ENCODE measurements around the gene ANXA8L1.
"Not testable (repeated sequence)": the region's sequence is repeated elsewhere in the genome, so short reads cannot be mapped to it uniquely, and the experiment has no call there.

DNA sequence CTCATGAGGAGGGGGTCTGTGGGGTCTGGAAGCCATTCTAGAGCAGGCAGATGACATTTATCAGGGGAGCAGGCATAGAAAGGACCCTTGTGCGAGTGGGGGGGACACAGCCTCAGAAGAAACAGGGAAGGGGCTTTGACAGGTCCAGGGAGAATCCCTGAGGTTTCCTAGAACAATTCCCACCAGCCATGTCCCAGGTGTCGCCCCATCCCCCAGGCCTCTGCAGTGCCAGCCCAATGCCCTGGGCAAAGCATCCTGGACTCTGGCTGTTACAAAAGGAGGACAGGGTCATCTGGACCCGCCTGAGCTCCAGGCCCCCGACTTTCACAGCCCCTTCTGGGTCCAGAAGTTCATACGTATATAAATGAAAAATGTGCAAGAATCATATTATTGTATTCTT, 8.4 kb upstream of the ANXA8L1 start:
- not testable (repeated sequence) for TF ChIP-seq NBN (IDR thresholded peaks at IDR 0.05; ENCODE audit: low read depth); SMARCA4 (IDR thresholded peaks at IDR 0.05); C11orf30 (IDR thresholded peaks at IDR 0.05; ENCODE audit: low read depth); RBFOX2 (IDR thresholded peaks at IDR 0.05; ENCODE audit: low read depth, low read length); HMBOX1 (IDR thresholded peaks at IDR 0.05)
- TF ChIP-seq, protein P1, sequence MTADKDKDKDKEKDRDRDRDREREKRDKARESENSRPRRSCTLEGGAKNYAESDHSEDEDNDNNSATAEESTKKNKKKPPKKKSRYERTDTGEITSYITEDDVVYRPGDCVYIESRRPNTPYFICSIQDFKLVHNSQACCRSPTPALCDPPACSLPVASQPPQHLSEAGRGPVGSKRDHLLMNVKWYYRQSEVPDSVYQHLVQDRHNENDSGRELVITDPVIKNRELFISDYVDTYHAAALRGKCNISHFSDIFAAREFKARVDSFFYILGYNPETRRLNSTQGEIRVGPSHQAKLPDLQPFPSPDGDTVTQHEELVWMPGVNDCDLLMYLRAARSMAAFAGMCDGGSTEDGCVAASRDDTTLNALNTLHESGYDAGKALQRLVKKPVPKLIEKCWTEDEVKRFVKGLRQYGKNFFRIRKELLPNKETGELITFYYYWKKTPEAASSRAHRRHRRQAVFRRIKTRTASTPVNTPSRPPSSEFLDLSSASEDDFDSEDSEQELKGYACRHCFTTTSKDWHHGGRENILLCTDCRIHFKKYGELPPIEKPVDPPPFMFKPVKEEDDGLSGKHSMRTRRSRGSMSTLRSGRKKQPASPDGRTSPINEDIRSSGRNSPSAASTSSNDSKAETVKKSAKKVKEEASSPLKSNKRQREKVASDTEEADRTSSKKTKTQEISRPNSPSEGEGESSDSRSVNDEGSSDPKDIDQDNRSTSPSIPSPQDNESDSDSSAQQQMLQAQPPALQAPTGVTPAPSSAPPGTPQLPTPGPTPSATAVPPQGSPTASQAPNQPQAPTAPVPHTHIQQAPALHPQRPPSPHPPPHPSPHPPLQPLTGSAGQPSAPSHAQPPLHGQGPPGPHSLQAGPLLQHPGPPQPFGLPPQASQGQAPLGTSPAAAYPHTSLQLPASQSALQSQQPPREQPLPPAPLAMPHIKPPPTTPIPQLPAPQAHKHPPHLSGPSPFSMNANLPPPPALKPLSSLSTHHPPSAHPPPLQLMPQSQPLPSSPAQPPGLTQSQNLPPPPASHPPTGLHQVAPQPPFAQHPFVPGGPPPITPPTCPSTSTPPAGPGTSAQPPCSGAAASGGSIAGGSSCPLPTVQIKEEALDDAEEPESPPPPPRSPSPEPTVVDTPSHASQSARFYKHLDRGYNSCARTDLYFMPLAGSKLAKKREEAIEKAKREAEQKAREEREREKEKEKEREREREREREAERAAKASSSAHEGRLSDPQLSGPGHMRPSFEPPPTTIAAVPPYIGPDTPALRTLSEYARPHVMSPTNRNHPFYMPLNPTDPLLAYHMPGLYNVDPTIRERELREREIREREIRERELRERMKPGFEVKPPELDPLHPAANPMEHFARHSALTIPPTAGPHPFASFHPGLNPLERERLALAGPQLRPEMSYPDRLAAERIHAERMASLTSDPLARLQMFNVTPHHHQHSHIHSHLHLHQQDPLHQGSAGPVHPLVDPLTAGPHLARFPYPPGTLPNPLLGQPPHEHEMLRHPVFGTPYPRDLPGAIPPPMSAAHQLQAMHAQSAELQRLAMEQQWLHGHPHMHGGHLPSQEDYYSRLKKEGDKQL (CRISPR knock-in tag; IDR thresholded peaks at IDR 0.05; ENCODE audit: borderline replicate concordance), result not testable (repeated sequence)

Measured in K562 (cell line).